CD14-positive monocyte (primary cell): Measurements from ENCODE around the gene EVC. TPM values are rescaled to one million over a fixed set of nuclear protein-coding genes. Genes with fewer than 3 reads are reported as not detected.

Experiments
- DNase-seq, 3 donors: peaks; one replicate each; pipeline ENCODE4 v3.0.0-alpha.2; 2011 to 2022
- H2AFZ ChIP-seq: 2 replicates; pipeline ENCODE4 v1.6.0; 2012; ENCODE audit warnings: mild to moderate bottlenecking, low read depth, low read length, inconsistent platforms; ENCODE audit not compliant: insufficient read depth, poor library complexity, severe bottlenecking
- H3K27ac ChIP-seq, 2 donors: 1 replicate in 1 of 2; 2 replicates in 1 of 2; pipeline ENCODE4 v1.5.1; 2012 to 2013; ENCODE audit warnings: low read length in 2 of 2, control low read depth in 1 of 2, inconsistent platforms in 1 of 2, low read depth in 1 of 2, mild to moderate bottlenecking in 1 of 2
- H3K27me3 ChIP-seq, 2 donors: one replicate each; pipeline versions ENCODE4 v1.6.0 to v1.6.1; 2011 to 2013; ENCODE audit warnings: low read length in 2 of 2; ENCODE audit not compliant: control insufficient read depth in 2 of 2, insufficient read depth in 2 of 2
- H3K36me3 ChIP-seq, 2 donors: replicated peaks in 1 of 2; 1 replicate in 1 of 2; 2 replicates in 1 of 2; pipeline versions ENCODE4 v1.5.1 to v1.6.1; 2012 to 2013; ENCODE audit warnings: low read length in 2 of 2, control low read depth in 1 of 2, inconsistent platforms in 1 of 2, mild to moderate bottlenecking in 1 of 2; ENCODE audit not compliant: insufficient read depth in 2 of 2, control insufficient read depth in 1 of 2
- H3K4me1 ChIP-seq, 2 donors: 1 replicate in 1 of 2; 2 replicates in 1 of 2; pipeline versions ENCODE4 v1.5.1 to v1.6.1; 2012 to 2013; ENCODE audit warnings: low read length in 2 of 2, control low read depth in 1 of 2, inconsistent platforms in 1 of 2, mild to moderate bottlenecking in 1 of 2, moderate library complexity in 1 of 2; ENCODE audit not compliant: insufficient read depth in 2 of 2, control insufficient read depth in 1 of 2
- H3K4me2 ChIP-seq: replicated peaks from 2 replicates; pipeline ENCODE3; 2012; ENCODE audit warnings: low read length, moderate library complexity, mild to moderate bottlenecking; ENCODE audit not compliant: poor library complexity, severe bottlenecking; ENCODE audit errors: extremely low read depth
- H3K4me3 ChIP-seq, 3 experiments: fragments of 200-600 bp in 1 of 3; sonication (generic) in 1 of 3; replicated peaks in 1 of 3; 1 replicate in 2 of 3; 2 replicates in 1 of 3; pipeline ENCODE4 v1.5.1; 2011 to 2013; ENCODE audit warnings: low read length in 3 of 3, mild to moderate bottlenecking in 3 of 3, control low read depth in 2 of 3, low read depth in 2 of 3, inconsistent platforms in 1 of 3, moderate library complexity in 1 of 3
- H3K79me2 ChIP-seq: 2 replicates; pipeline ENCODE4 v1.6.0; 2012; ENCODE audit warnings: mild to moderate bottlenecking, control low read depth, inconsistent platforms, low read length, moderate library complexity; ENCODE audit not compliant: insufficient read depth
- H3K9ac ChIP-seq: 2 replicates; pipeline ENCODE4 v1.6.0; 2017; ENCODE audit warnings: low read length, mild to moderate bottlenecking; ENCODE audit not compliant: insufficient read depth, poor library complexity, severe bottlenecking
- H3K9me3 ChIP-seq, 2 donors: replicated peaks in 1 of 2; 1 replicate in 1 of 2; 2 replicates in 1 of 2; pipeline versions ENCODE4 v1.5.1 to v1.6.1; 2012 to 2013; ENCODE audit warnings: low read length in 2 of 2, control low read depth in 1 of 2; ENCODE audit not compliant: control insufficient read depth in 1 of 2, insufficient read depth in 1 of 2
- H4K20me1 ChIP-seq: 2 replicates; pipeline ENCODE4 v1.6.0; 2012; ENCODE audit warnings: mild to moderate bottlenecking, low read length, control low read depth, moderate library complexity; ENCODE audit not compliant: insufficient read depth
- H3K27ac Mint-ChIP-seq, 7 donors: one replicate each; pipeline ENCODE4 v1.8.0; 2020; ENCODE audit warnings: mild to moderate bottlenecking in 7 of 7, mixed read lengths in 7 of 7, moderate library complexity in 6 of 7, inconsistent platforms in 2 of 7
- H3K27me3 Mint-ChIP-seq, 3 donors: one replicate each; pipeline ENCODE4 v1.8.0; 2021 to 2022; ENCODE audit warnings: low read depth in 3 of 3, mild to moderate bottlenecking in 3 of 3, mixed read lengths in 3 of 3, moderate library complexity in 3 of 3, inconsistent platforms in 1 of 3
- H3K36me3 Mint-ChIP-seq, 2 donors: one replicate each; pipeline ENCODE4 v1.8.0; 2020; ENCODE audit warnings: mixed read lengths in 2 of 2, inconsistent platforms in 1 of 2, mild to moderate bottlenecking in 1 of 2
- H3K4me1 Mint-ChIP-seq: one replicate; pipeline ENCODE4 v1.8.0; 2020; ENCODE audit warnings: mild to moderate bottlenecking, mixed read lengths
- H3K4me3 Mint-ChIP-seq, 2 donors: one replicate each; pipeline ENCODE4 v1.8.0; 2020; ENCODE audit warnings: mild to moderate bottlenecking in 2 of 2, mixed read lengths in 2 of 2, moderate library complexity in 1 of 2
- H3K9me3 Mint-ChIP-seq, 7 donors: one replicate each; pipeline ENCODE4 v1.8.0; 2020 to 2022; ENCODE audit warnings: mixed read lengths in 7 of 7, mild to moderate bottlenecking in 6 of 7, moderate library complexity in 6 of 7, inconsistent platforms in 2 of 7
- CTCF ChIP-seq: fragments of 200-600 bp; IDR thresholded peaks from one replicate; pipeline ENCODE4 v1.8.0; 2022; ENCODE audit warnings: antibody characterized with exemption, mild to moderate bottlenecking
- WGBS: methylation state at CpG from one replicate; pipeline ENCODE4 v1.1.5; 2013; ENCODE audit warnings: missing lambda C conversion rate; ENCODE audit not compliant: insufficient coverage; 5-methylcytosine and 5-hydroxymethylcytosine counted together
- intact Hi-C, 2 donors: fragments of 100-400 bp; cut with micrococcal nuclease; formaldehyde crosslinking; loops; one replicate each; pipeline versions ENCODE4 v1.15.0 to v1.15.1; 2023
- polyA plus RNA-seq, 3 donors: library from polyadenylated mRNA; depleted of rRNA in 1 of 3; unstranded in 2 of 3; stranded (reverse) in 1 of 3; fragments of 300-500 nt in 2 of 3; fragments of >200 nt in 1 of 3; fragmentation: Illumina TruSeq in 2 of 3; gene quantifications; 1 replicate in 2 of 3; 2 replicates in 1 of 3; pipeline ENCODE4 v1.2.3, GENCODE V29; 2012 to 2021

Gene EVC
- polyA plus RNA-seq, 3 donors = 0.36 TPM; not detected in 2

- no peaks in the 10 kb centered on the region for H3K27me3 Mint-ChIP-seq
- TF ChIP-seq CTCF = no peak
- DNase-seq = no peak
- Histone ChIP-seq H3K79me2 (no peaks in the 10 kb centered on the region), H3K9me3 (no peaks in the 10 kb centered on the region), H2AFZ (no peak overlapping the region), H3K4me1 (no peaks in the 10 kb centered on the region), H3K27me3 (no peaks in the 10 kb centered on the region), H3K9ac (no peak overlapping the region), H4K20me1 (no peaks in the 10 kb centered on the region), H3K36me3 (no peaks in the 10 kb centered on the region), H3K4me2 (no peak overlapping the region), H3K4me3 (no peak overlapping the region), H3K27ac (no peak overlapping the region)
- H3K9me3 Mint-ChIP-seq = peaks cover 0 to 2% (median 0%) of the 10 kb centered on the region in 7 donors
- H3K4me3 Mint-ChIP-seq = no peak overlapping the region
- intact Hi-C loops = no loop called here
- no peaks in the 10 kb centered on the region for H3K4me1 Mint-ChIP-seq
- peak overlapping the region in 1 of 7 donors; percentile 46 for H3K27ac Mint-ChIP-seq
- H3K36me3 Mint-ChIP-seq = no peaks in the 10 kb centered on the region
- 82% methylated on average over 7 of the region's 7 CpGs for WGBS
These were observed 44.7 kb downstream of the EVC start for GRCh38 chr4:5755679-5756078.

GRCh38 chr4:5756271-5756670, 45.3 kb downstream of the EVC start:
- Histone ChIP-seq H3K27me3 (no peaks in the 10 kb centered on the region), H3K4me2 (no peak overlapping the region), H3K36me3 (no peaks in the 10 kb centered on the region), H2AFZ (no peak overlapping the region), H3K79me2 (no peaks in the 10 kb centered on the region), H3K9me3 (no peaks in the 10 kb centered on the region), H3K4me3 (no peak overlapping the region), H3K9ac (no peak overlapping the region), H3K4me1 (no peaks in the 10 kb centered on the region), H3K27ac (no peak overlapping the region), H4K20me1 (no peaks in the 10 kb centered on the region)
- no peaks in the 10 kb centered on the region for H3K27me3 Mint-ChIP-seq
- WGBS = 92% methylated on average over 2 of the region's 9 CpGs
- intact Hi-C loops = no loop called here
- no peak overlapping the region for H3K27ac Mint-ChIP-seq
- TF ChIP-seq CTCF = no peak
- peaks cover 0 to 2% (median 0%) of the 10 kb centered on the region in 7 donors for H3K9me3 Mint-ChIP-seq
- H3K4me3 Mint-ChIP-seq = no peak overlapping the region
- H3K4me1 Mint-ChIP-seq = no peaks in the 10 kb centered on the region
- H3K36me3 Mint-ChIP-seq = no peaks in the 10 kb centered on the region
- no peak for DNase-seq
